Lung microvascular endothelial cell (primary cell): ENCODE results near the gene ATAD2B. TPM values are rescaled to one million over a fixed set of nuclear protein-coding genes. Genes with fewer than 3 reads are reported as not detected.

ENCODE experiments used
- DNase-seq, 2 donors: peaks; one replicate each; pipeline versions ENCODE4 v3.0.0 to v3.0.0-alpha.2; 2010; ENCODE audit warnings: low read depth in 2 of 2
- total RNA-seq: library from RNA; depleted of rRNA; stranded (reverse); fragments of >200 nt; gene quantifications from 2 replicates; pipeline ENCODE4 v1.2.1, GENCODE V29; 2014

The ATAD2B gene
- total RNA-seq, 1 donor from 2014 or later, result 10.7 TPM

DNA sequence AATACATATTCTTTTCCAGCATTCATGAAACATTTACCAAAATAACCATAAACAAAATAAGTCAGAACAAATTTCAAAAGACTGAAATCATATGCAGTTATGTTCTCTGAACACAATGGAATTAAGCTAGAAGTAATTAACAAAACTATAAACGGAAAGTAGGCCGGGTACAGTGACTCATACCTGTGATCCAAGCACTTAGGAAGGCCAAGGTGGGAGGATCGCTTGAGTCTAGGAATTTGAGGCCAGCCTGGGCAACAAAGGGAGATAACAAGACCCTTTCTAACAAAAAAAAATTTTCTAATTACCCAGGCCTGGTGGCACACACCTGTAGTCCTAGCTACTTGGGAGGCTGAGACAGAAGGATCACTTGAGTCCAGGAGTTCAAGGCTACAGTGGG, 14.9 kb downstream of the ATAD2B start:
- DNase-seq, result peak in 1 of 2 donors; percentile 32

DNA sequence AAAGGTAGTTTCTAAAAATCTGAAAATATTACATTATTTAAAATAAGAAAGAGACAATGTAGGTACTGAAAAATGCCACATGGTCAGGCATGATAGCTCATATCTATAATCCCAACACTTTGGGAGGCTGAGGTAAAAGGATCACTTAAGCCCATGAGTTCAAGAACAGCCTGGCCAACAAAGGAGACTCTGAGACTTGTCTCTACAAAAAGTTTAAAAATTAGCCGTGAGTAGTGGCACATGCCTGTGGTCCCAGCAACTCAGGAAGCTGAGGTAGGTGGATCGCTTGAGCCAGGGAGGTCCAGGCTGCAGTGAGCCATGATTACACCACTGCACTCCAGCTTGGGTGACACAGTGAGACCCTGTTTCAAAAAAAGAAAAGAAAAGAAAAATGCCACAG, 21.8 kb downstream of the ATAD2B start:
- DNase-seq, result peak in 1 of 2 donors; percentile 20

DNA sequence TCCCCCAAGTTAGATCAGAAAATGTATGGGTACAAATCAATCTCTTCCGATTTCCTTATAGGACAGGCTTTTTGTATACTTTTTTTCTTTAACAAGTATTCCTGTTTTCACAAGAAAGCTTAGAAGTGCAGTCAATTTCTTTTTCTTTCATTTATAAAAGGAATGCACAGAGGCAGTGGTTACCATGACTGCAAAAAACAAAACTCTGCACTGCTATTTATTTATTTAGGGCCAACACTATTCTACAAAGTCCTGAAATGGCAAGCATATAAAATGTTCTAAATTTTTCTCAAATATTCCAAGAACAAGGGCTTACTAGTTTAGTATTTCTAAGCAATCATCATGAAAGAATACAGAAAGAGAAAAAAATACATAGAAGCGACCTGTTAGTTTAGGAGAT, 22.2 kb downstream of the ATAD2B start:
- peak; percentile 45 to 48 for DNase-seq

DNA sequence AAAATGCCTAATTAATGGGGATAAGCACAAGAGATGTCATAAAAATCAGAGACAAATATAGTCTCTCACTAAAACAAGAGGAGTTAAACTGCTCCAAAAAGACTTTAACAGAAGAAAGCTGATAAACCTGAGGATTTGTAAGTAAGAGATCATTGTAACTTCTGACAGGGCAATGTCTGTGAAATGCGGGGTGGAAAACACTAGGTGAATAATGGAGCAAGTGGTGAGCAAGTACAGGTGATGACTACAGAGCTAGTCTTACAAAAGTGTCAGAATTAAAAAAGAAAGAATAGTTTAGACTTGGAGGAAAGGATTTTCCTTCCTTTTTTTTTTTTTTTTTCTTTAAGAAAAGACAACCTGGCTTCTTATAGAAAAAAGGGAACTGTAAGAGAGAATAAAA, 22.7 kb downstream of the ATAD2B start:
- DNase-seq, result no peak

DNA sequence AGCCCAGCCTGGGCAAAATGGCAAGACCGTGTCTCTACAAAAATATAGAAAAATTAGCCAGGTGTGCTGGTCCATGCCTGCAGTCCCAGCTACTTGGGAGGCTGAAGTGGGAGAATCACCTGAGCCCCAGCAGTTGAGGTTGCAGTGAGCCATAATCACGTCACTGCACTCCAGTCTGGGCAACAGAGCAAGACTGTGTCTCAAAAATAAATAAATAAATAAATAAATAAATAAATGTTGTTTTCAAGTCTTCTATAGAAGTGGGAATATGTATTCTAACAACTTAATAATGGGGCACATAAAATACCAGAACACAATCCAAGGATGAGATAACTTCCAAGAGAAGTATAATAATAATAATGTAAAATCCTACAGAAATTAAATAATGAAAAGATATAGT, 23.9 kb downstream of the ATAD2B start:
- no peak for DNase-seq

DNA sequence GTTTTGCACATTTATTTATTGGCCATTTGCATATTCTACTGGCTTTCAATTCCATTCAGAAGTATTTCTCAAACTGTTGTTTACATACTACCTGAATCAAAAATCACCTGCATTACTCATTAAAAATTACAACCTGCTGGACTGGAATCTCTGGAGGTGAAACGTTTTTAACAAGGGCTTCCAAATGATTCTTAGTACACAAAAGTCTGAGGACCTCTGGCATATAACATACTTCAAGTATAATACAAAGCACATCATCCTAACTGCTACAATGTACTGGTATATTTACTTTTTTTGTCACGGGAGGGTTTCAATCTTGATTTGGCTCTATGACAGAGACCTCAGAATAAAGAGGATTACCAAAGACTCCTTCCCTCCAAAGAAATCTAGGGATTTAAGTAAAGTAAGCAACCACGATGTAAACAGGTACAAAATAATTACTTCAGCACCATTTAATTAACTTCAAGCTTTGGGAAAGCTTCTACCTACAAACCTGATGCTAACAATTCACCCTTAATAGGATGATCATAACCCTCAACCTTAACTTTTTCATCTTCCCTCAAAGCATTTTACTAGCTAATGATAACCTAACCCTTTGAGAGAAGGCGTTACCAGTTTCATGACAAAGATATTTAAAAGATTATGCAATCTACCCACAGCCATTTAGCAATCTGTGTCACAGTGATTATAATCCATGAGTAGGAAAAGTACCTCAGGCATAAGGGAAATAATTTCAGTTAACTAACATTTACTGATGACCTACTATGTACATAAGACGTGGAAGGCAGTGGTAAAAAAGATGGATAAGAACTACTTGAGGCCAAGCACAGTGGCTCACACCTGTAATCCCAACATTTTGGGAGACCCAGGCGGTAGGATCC, 24.7 kb downstream of the ATAD2B start:
- DNase-seq, result no peak

DNA sequence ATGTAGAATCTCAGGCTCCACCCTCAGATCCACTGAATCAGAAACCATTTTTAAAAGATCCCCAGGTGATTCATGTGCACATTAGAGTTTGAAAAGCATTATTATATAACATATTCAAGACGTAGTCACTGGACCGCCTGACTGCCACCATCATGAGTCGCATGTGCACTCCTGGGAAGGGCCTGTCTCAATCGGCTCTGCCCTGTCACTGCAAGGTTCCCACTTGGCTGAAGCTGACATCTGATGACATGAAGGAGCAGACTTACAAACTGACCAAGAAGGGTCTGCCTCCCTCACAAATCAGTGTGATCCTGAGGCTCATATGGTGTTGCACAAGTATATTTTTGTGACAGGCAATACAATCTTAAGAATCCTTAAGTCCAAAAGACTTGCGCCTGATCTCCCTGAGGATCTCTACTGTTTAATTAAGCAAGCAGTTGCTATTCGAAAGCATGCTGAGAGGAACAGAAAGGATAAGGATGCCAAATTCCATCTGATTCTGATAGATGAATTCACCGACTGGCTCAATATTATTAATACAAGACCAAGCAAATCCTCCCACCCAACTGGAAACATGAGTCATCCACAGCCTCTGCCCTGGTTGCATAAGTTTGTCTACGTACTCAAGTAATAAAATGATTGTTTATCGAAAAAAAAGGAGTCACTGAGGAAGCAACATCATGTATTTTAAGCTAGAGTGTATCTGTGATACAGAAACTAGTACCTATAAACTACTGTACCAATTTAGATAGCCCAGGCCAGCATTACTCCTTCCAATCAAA, 26.2 kb downstream of the ATAD2B start:
- DNase-seq, result peak; percentile 68 to 85

DNA sequence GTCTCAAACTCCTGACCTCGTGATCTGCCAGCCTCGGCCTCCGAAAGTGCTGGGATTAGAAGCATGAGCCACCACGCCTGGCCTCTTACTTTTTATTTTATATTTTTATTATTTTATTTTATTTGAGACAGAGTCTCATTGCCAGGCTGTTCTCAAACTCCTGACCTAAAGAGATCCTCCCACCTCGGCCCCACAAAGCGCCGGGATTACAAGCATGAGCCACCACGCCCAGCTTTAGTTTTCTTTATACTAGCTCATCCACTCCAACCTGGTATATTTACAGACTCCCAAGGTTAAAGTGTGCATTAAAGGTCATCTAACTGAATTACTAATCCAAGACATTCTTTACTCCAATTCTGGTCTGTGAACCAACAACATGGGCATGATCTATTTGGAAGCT, 26.8 kb downstream of the ATAD2B start:
- DNase-seq, result no peak

DNA sequence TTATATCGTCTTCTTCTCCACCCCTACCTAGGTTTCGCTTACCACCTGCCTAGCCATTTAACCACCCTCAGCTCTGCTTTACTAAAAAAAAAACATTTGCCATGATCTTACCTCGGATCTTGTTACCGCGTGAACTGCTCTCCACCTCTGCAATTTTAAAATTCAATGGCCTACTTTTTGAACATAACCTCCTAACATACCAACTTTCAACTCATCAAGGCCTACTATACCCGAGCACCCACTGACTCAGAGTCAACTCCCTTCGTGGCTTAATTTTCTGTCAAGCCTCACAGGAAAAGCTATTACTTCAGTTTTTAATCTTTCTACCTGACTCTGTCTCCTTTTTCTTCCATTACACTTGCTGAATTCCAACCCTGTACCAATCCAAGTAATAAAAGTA, 55.7 kb downstream of the ATAD2B start:
- DNase-seq, result no peak

DNA sequence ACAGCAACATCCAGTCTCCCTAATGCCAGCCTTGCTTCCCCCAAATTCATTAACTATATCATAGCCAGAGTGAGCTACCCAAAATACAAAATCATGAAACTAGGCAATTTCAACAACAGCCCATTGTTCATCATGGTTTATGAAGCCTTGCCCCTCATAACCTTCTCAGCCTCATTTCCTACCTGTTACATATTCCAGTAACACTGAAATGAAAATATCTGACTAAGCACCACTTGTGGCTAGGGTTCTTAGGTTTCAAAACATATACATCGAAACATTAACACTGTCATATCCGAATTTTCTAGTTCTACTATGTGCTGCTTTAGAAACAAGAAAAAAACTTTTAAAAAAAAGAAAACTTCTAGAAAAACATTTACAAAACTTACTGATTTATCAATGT, 59.5 kb downstream of the ATAD2B start:
- no peak for DNase-seq

DNA sequence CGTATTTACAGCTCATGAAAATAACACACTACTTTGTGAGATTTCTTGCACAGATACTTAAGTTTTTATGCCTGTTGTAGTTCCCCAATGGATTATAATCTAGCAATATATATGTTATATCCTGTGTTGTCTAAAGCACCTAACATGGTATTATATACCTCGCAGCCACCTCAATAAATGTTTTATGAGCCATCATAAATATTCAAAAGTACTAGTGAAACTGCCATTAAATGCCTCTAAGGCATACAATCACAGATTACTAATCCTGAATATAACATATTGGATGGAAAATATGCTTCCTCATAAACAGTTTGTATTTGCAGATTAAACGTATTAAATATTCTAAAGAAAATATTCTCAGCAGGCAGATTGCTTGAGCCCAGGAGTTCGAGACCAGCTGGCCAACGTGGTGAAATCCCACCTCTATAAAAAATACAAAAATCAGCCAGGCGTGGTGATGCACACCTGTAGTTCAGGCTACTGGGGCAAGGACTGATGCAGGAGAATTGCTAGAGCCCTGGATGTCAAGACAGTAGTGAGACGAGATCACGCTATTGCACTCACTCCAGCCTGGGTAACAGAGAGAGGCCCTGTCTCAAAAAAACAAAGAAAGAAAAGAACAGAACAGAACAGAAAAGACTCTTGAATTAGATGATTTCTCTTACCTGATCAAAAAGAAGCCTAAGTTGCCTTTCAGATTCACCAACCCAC, 64.1 kb downstream of the ATAD2B start:
- no peak for DNase-seq

DNA sequence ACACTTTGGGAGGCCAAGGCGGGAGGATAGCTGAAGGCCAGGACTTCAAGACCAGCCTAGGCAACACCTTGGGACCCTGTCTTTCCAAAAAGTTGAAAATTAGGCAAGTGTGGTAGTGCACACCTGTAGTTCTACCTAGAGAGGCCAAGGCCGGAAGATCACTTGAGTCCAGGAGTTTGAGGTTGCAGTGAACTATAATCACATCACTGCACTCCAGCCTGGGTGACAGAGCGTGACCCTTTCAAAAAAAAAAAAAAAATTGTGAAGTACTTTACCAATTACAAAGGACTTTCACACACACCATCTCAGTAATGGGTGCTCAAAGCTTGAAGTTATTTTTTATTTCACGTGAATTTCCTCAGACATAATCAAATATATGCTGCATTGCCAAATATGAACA, 65.0 kb downstream of the ATAD2B start:
- DNase-seq, result no peak

DNA sequence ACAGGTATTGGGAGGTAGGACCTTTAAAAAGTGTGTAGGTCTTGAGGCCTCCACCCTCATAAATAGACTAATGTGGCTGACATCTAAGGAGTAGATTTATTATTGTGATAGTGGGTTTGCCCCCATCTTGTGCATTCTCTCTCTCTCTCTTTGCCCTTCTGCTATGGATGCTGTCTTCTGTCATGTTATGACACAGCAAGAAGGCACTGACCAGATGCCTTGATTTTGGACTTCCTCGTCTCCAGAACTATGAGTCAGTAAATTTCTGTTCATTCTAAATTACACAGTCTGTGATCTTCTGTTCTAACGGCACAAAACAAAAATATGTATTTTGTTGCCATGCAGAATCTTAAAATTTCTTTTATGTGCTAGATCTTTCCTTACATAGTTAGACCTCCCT, 66.9 kb downstream of the ATAD2B start:
- DNase-seq, result peak in 1 of 2 donors; percentile 8

DNA sequence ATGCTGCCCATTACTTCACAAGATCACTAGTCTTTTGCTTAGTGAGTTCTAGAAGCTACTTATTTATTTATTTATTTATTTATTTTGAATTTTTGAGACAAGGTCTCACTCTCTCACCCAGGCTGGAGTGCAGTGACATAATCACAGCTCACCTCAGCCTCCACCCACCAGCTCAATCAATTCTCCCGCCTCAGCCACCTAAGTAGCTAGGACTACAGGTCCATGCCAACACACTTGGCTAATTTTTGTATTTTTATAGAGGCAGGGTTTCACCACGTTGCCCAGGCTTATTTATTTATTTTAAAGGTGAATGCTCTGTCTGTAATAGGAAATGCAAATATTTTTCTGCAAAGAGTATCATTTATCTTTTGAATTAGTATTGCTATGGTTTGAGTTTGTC, 67.7 kb downstream of the ATAD2B start:
- no peak for DNase-seq

DNA sequence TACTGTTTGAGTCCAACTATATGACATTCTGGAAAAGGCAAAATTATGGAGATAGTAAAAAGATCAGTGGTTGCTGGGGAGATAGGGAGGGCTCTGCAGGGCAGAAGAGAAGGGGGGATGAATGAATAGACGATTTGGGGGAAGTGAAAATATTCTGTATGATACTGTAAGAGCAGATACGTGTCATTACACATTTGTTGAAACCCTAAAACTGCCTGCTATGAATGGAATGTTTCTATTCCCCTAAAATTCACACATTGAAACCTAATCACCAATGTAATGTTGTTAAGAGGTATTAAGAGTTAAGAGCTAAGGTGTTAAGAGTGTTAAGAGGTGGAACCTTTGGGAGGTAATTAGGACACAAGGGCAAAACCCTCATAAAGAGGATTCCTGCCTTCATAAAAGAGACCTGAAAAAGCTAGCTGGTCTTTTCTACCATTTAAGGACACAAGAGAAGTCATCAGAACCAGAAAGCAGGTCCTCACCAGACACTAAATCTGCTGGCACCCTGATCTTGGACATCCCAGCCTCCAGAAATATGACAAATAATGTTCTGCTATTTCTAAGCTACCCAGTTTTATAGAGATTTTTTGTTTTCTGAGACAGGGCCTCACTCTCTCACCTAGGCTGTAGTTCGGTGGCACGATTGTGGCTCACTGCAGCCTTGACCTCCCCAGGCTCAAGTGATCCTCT, 76.2 kb downstream of the ATAD2B start:
- no peak for DNase-seq

DNA sequence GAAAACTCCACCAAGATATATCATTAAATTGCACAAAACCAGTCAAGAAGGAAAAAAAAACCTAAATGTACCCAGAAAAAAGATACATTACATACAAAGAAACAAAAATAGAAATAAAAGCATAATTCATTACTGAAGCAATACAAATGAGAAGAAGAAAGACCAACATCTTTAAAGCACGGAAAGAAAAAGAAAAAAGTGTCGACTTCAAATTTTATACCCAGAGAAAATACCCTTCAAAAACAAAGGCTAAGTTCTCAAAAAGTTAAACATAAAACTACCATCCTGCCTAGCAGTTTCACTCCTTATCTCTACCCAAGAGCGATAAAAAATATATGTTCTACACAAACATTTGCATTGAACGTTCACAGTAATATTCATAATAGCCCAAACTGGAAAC, 82.0 kb downstream of the ATAD2B start:
- no peak for DNase-seq

DNA sequence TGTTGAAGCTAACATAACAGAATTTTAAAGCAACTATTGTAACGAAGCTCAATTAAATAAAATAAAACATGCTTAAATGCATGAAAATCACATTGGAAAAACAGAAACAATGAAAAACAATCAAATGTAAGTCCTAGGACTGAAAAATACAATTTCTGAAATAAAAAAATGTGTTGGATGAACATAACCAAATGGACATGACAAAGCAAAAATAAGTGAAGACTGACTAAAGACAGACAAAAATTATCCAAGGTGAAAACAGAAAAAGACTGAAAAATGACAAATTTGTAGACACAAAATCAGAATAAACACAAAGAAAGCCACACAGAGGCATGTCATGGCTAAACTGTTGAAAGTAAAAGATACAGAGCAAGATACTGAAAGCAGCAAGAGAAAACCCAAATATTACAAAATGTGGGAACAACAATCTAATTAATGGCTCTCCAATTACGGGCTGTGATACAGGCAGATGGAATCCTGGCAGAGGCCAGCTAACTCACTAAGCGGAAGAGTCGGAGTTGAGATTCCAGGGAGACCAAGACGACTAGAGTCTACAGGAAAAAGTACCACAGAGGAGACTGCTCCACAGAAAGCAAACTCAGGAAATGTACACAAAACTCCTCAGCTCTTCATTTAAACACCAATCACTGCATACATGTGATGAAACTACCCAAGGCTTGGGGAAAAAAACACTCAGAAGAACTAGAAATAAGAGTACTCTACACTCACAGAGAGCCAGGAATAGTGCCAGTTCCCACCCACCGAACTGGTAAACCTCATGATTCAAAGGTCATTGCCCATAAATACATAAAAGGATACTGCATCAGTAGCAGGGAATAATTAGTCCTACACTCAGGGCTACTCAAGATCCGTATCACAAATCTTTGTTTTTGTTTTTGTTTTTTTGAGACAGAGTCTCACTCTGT, 83.6 kb downstream of the ATAD2B start:
- DNase-seq, result no peak

DNA sequence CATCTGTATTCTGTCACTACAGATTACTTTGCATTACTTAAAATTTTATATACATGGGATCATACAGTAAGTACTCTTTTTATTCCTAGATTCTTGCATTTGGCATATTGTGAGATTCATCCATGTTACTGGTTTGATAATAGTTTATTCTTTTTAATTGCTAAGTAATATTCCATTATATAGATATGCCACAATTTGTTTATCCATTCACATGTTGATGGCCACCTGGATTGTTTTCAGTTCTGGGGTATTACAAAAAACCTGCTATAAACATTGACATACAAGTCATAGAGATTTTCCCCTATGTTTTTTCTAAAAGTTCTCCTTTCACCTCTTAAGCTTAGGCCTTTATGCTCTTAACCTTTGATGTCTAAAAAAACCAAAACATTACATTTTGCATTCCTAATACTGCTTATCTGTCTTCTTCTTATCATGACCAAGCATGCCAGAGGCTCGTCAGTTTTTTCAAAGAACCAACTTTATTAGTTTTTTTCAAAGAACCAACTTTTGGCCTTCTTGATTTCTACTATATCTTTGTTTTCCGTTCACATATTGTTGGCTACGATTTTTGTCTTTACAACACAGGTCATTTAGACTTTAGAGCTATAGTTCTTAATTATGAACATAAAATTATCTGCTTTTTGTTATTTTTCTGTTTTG, 86.9 kb downstream of the ATAD2B start:
- no peak for DNase-seq

DNA sequence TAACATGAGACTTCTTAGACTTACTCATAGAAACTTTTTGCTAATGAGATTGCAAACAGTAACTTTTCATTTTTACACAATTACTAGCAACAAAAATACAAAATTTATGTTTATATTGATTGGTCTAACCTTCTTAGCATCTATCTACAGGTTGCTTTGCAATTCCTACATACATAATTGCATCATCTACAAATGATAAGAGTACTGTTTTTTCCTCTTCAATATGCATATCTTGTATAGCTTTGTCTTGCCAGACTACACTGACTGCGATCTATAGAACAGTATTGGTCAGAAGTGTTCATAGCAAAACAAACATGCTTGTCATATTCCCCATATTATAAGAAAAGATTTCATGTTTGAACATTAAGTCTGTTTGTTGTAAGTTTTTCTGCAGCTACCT, 87.9 kb downstream of the ATAD2B start:
- DNase-seq, result no peak

DNA sequence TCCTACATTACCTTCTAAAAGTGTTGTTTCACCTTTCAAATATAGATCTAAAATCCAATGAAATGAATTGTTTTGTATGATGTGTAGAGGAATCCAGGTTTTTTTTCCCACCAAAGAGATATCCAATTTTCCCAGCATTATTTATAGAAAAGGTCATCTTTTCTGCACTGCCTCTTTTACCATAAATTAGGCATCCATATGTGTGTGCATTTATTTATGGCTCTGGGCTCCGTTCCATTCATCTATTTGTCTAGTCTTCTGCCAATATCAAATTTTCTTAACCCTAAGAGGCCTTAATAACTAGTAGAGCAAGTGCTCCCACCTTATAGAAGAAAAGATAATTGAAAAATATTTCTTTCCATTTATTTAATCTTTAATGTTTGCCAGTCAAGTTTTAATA, 88.3 kb downstream of the ATAD2B start:
- DNase-seq, result no peak
